ENCODE results near the gene EPB41L4B.

The EPB41L4B gene

DNA sequence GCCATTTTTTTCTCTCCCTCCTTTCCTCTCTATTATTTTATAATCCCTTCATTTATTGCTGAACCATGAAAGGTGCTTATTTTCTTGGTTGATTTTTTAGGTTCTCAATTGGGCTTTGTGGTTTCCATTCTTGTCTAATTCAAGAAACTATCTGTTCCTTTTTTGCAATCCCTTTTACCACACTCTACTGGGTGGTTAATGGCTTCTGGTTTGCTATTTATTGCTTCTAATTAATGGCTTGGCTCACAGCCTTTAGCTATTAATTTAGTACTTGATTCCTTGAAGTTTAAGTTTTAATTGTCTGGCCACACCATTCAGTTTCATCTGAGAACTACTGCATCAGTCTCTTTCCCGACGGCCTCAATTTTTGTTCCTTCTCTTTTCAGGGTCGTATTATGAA, 159.4 kb downstream of the EPB41L4B start:
- Histone ChIP-seq H3K27ac (ENCODE audit: low read depth, low read length) (no peak overlapping the region), H3K9ac (ENCODE audit: low read depth in 1 of 2, low read length in 2 of 2) (no peak overlapping the region), H3K4me3 (ENCODE audit: low read depth in 1 of 2, low read length in 2 of 2) (no peak overlapping the region), H3K4me1 (ENCODE audit: control insufficient read depth in 1 of 2, insufficient read depth in 2 of 2, low read length in 2 of 2) (peaks cover 0 to 7% of the 10 kb centered on the region in 2 donors), H3K27me3 (ENCODE audit: control insufficient read depth in 1 of 2, insufficient read depth in 2 of 2, low read length in 2 of 2) (peaks cover 15 to 20% of the 10 kb centered on the region in 2 donors), H3K36me3 (ENCODE audit: control insufficient read depth in 1 of 2, insufficient read depth in 2 of 2, low read length in 2 of 2) (no peaks in the 10 kb centered on the region), H3K9me3 (ENCODE audit: control insufficient read depth in 1 of 2, low read length in 2 of 2) (no peaks in the 10 kb centered on the region)

DNA sequence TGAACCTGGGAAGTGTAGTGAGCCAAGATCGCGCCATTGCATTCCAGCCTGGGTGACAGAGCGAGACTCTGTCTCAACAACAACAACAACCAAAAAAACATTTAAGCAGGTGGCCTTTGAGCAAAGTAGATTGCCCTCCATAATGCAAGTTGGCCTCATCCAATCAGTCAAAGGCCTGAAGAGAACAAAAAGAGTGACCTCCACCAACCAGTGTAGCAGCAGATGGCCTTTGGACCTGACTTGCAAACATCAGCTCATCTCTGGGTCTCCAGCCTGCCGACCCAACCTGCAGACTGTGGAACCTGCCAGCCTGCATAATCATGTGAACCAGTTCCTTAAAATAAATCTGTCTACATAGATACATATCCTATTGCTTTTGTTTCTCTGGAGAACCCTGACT, 161.3 kb downstream of the EPB41L4B start:
- H3K27me3 ChIP-seq (ENCODE audit: control insufficient read depth in 1 of 2, insufficient read depth in 2 of 2, low read length in 2 of 2), result peaks cover under 1 to 4% of the 10 kb centered on the region in 2 donors

DNA sequence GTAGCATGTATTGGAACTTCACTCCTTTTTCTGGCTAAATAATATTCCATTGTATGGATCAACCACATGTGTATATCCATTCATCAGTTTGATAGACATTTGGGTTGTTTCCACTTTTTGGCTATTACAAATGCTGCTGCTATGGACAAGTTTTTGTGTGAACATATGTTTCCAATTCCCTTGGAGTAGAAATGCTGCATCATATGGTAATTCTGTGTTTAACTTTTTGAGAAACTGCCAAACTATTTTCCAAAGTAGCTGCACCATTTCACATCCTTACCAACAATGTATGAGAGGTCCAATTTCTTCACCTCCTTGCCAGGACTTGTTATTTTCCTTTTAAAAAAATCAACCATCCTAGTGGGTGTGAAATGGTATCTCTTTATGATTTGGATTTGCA, 162.2 kb downstream of the EPB41L4B start:
- Histone ChIP-seq H3K4me3 (ENCODE audit: low read depth in 1 of 2, low read length in 2 of 2) (no peak overlapping the region), H3K4me1 (ENCODE audit: control insufficient read depth in 1 of 2, insufficient read depth in 2 of 2, low read length in 2 of 2) (peaks cover 0 to 7% of the 10 kb centered on the region in 2 donors), H3K27me3 (ENCODE audit: control insufficient read depth in 1 of 2, insufficient read depth in 2 of 2, low read length in 2 of 2) (peaks cover 0 to 4% of the 10 kb centered on the region in 2 donors), H3K27ac (ENCODE audit: low read depth, low read length) (no peak overlapping the region), H3K36me3 (ENCODE audit: control insufficient read depth in 1 of 2, insufficient read depth in 2 of 2, low read length in 2 of 2) (no peaks in the 10 kb centered on the region), H3K9ac (ENCODE audit: low read depth in 1 of 2, low read length in 2 of 2) (no peak overlapping the region), H3K9me3 (ENCODE audit: control insufficient read depth in 1 of 2, low read length in 2 of 2) (no peaks in the 10 kb centered on the region)

More for the DNA sequence above, 161.3 kb downstream of the EPB41L4B start:
- Histone ChIP-seq H3K4me1 (ENCODE audit: control insufficient read depth in 1 of 2, insufficient read depth in 2 of 2, low read length in 2 of 2) (peaks cover 0 to 7% of the 10 kb centered on the region in 2 donors), H3K9ac (ENCODE audit: low read depth in 1 of 2, low read length in 2 of 2) (no peak overlapping the region), H3K27ac (ENCODE audit: low read depth, low read length) (no peak overlapping the region), H3K9me3 (ENCODE audit: control insufficient read depth in 1 of 2, low read length in 2 of 2) (no peaks in the 10 kb centered on the region), H3K36me3 (ENCODE audit: control insufficient read depth in 1 of 2, insufficient read depth in 2 of 2, low read length in 2 of 2) (no peaks in the 10 kb centered on the region), H3K4me3 (ENCODE audit: low read depth in 1 of 2, low read length in 2 of 2) (no peak overlapping the region)

DNA sequence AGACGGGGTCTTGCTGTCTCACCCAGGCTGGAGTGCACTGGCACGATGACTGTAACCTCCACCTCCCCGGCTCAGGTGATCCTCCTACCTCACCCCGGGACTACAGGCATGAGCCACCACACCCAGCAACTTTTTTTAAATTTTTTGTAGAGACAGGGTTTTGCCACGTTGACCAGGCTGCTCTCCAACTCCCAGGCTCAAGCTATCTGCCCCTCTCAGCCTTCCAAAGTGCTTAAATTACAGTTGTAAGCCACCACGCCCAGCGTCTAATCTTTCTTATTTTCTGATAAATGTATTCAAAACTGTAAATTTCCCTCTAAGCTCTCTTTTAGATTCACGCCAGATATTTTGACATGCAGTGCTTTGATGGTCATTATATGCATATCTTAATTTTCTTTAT, 164.2 kb downstream of the EPB41L4B start:
- Histone ChIP-seq H3K9me3 (ENCODE audit: control insufficient read depth in 1 of 2, low read length in 2 of 2) (peaks cover 7% of the 10 kb centered on the region in 2 donors), H3K27ac (ENCODE audit: low read depth, low read length) (no peak overlapping the region), H3K9ac (ENCODE audit: low read depth in 1 of 2, low read length in 2 of 2) (no peak overlapping the region), H3K27me3 (ENCODE audit: control insufficient read depth in 1 of 2, insufficient read depth in 2 of 2, low read length in 2 of 2) (peaks cover 0 to 4% of the 10 kb centered on the region in 2 donors), H3K4me3 (ENCODE audit: low read depth in 1 of 2, low read length in 2 of 2) (no peak overlapping the region), H3K36me3 (ENCODE audit: control insufficient read depth in 1 of 2, insufficient read depth in 2 of 2, low read length in 2 of 2) (no peaks in the 10 kb centered on the region), H3K4me1 (ENCODE audit: control insufficient read depth in 1 of 2, insufficient read depth in 2 of 2, low read length in 2 of 2) (no peaks in the 10 kb centered on the region)

DNA sequence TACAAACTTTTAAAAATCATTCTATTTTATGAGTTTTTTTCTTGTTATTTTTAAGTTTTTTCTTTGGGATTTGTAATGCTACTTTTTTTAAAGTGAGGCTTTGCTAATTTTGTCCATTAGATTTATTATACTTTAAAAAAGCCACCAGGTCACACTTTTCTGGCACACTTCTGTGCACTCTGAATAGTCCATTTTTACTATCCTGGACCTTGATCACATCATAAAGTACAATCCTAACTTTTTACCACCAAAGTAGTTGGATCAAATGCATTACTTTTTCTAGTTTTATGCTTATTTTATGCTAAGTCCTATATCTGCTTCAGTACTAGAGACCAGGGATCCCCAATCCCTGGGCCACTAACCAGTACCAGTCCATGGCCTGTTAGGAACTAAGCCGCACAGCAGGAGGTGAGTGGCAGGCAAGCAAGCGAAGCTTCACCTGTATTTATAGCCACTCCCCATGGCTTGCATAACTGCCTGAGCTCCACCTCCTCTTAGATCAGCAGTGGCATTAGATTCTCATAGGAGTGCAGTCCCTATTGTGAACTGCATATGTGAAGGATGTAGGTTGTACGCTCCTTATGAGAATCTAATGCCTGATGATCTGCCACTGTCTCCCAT, 169.8 kb downstream of the EPB41L4B start:
- H3K36me3 ChIP-seq (ENCODE audit: control insufficient read depth in 1 of 2, insufficient read depth in 2 of 2, low read length in 2 of 2), result no peaks in the 10 kb centered on the region
- H3K9me3 ChIP-seq (ENCODE audit: control insufficient read depth in 1 of 2, low read length in 2 of 2), result peaks cover 7% of the 10 kb centered on the region in 2 donors
- peaks cover 3% of the 10 kb centered on the region in 2 donors for H3K4me1 ChIP-seq (ENCODE audit: control insufficient read depth in 1 of 2, insufficient read depth in 2 of 2, low read length in 2 of 2)
- H3K27ac ChIP-seq (ENCODE audit: low read depth, low read length), result no peak overlapping the region
- no peaks in the 10 kb centered on the region for H3K27me3 ChIP-seq (ENCODE audit: control insufficient read depth in 1 of 2, insufficient read depth in 2 of 2, low read length in 2 of 2)
- no peak overlapping the region for H3K4me3 ChIP-seq (ENCODE audit: low read depth in 1 of 2, low read length in 2 of 2)
- no peak overlapping the region for H3K9ac ChIP-seq (ENCODE audit: low read depth in 1 of 2, low read length in 2 of 2)

DNA sequence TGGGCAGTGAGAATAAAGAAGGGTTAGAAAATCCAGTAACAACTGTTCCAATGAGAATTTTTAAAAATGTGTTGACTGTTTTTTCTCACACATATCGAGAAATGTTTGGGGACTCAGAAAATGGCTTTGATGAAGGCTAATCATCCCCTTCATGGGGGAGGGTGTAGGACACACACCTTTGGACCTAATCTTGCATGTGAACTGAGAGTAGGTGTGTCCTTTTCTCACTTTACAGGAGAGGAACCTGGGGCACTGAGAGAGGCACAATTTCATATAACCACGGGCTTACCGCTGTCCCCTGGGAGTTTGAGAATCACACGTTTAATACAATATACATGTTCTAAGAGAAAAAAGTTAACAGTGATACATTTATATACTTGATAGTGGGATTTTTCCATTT, 171.1 kb downstream of the EPB41L4B start:
- Histone ChIP-seq H3K27me3 (ENCODE audit: control insufficient read depth in 1 of 2, insufficient read depth in 2 of 2, low read length in 2 of 2) (no peaks in the 10 kb centered on the region), H3K4me3 (ENCODE audit: low read depth in 1 of 2, low read length in 2 of 2) (no peak overlapping the region), H3K4me1 (ENCODE audit: control insufficient read depth in 1 of 2, insufficient read depth in 2 of 2, low read length in 2 of 2) (peaks cover 3% of the 10 kb centered on the region in 2 donors), H3K27ac (ENCODE audit: low read depth, low read length) (no peak overlapping the region), H3K36me3 (ENCODE audit: control insufficient read depth in 1 of 2, insufficient read depth in 2 of 2, low read length in 2 of 2) (no peaks in the 10 kb centered on the region), H3K9me3 (ENCODE audit: control insufficient read depth in 1 of 2, low read length in 2 of 2) (peaks cover 7% of the 10 kb centered on the region in 2 donors), H3K9ac (ENCODE audit: low read depth in 1 of 2, low read length in 2 of 2) (no peak overlapping the region)

DNA sequence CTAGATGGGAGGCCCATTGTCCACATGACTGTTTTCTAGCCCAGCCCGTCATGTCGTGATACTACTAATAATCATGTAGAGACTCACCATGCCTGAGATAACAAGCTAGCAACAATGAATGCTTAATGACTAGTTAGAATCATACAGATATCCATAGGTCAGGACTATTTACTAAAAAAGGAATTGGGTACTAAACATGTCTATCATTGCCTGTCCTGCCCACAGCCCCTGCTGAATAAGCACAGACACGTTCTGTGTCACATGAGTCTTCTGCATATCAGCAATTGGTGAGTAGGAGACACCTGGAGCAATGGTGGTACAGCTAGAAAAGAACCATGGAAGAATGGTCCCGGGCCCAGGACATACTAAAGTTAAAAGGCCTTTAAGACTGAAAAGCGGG, 171.8 kb downstream of the EPB41L4B start:
- Histone ChIP-seq H3K36me3 (ENCODE audit: control insufficient read depth in 1 of 2, insufficient read depth in 2 of 2, low read length in 2 of 2) (no peaks in the 10 kb centered on the region), H3K27ac (ENCODE audit: low read depth, low read length) (no peak overlapping the region), H3K9me3 (ENCODE audit: control insufficient read depth in 1 of 2, low read length in 2 of 2) (peaks cover 7% of the 10 kb centered on the region in 2 donors), H3K4me3 (ENCODE audit: low read depth in 1 of 2, low read length in 2 of 2) (no peak overlapping the region), H3K4me1 (ENCODE audit: control insufficient read depth in 1 of 2, insufficient read depth in 2 of 2, low read length in 2 of 2) (peaks cover 3% of the 10 kb centered on the region in 2 donors), H3K27me3 (ENCODE audit: control insufficient read depth in 1 of 2, insufficient read depth in 2 of 2, low read length in 2 of 2) (no peaks in the 10 kb centered on the region), H3K9ac (ENCODE audit: low read depth in 1 of 2, low read length in 2 of 2) (no peak overlapping the region)

DNA sequence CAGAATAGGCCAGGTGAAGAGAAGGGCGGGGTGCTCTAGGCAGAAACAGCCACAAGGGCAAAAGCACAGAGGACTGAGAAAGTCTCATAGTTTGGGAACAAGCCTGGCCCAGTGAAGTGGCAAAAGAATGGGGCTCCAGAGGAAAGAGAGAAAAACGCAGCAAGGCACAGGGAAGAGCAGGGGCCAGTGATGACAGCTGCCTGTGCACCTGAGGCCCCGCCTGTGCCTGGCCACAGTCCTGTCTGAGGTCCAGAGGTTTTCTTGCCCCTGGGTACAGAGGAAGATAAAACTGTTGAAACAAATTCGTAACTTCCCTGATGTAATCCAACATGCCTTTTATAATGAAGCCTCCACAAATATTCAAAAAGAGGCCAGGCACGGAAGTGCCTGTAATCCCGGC, 175.8 kb downstream of the EPB41L4B start:
- no peak overlapping the region for H3K27ac ChIP-seq (ENCODE audit: low read depth, low read length)
- no peak overlapping the region for H3K9ac ChIP-seq (ENCODE audit: low read depth in 1 of 2, low read length in 2 of 2)
- no peaks in the 10 kb centered on the region for H3K9me3 ChIP-seq (ENCODE audit: control insufficient read depth in 1 of 2, low read length in 2 of 2)
- no peak overlapping the region for H3K4me3 ChIP-seq (ENCODE audit: low read depth in 1 of 2, low read length in 2 of 2)
- H3K36me3 ChIP-seq (ENCODE audit: control insufficient read depth in 1 of 2, insufficient read depth in 2 of 2, low read length in 2 of 2), result no peaks in the 10 kb centered on the region
- H3K4me1 ChIP-seq (ENCODE audit: control insufficient read depth in 1 of 2, insufficient read depth in 2 of 2, low read length in 2 of 2), result no peaks in the 10 kb centered on the region
- no peaks in the 10 kb centered on the region for H3K27me3 ChIP-seq (ENCODE audit: control insufficient read depth in 1 of 2, insufficient read depth in 2 of 2, low read length in 2 of 2)

DNA sequence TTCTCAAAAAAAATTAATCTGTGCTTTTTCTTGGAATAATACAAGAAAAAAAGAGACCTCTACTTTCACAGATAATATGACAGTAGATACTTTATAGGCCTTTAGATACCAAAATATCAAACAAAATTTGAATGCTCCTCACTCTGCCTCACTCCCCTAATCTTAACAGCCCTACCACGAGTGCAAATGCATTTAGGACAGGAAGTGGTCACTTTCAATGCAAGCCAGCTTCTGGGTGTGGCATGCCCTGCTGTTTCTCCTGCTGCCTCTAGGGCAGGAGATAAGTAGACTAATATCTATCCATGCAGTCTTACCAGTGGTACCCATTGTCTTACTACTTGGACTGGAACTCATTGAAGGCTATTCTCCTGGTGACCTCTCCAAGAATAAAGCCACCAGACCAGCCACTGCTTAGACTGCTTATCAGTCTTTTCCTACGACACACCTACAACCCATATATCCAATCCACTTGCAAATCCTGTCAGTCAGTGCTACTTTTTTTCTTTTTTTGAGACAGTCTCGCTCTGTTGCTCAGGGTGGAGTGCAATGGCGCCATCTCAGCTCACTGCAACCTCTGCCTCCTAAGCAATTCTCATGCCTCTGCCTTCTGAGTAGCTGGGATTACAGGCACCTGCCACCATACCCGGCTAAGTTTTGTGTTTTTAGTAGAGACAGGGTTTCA, 176.8 kb downstream of the EPB41L4B start:
- Histone ChIP-seq H3K9me3 (ENCODE audit: control insufficient read depth in 1 of 2, low read length in 2 of 2) (no peaks in the 10 kb centered on the region), H3K4me1 (ENCODE audit: control insufficient read depth in 1 of 2, insufficient read depth in 2 of 2, low read length in 2 of 2) (no peaks in the 10 kb centered on the region), H3K4me3 (ENCODE audit: low read depth in 1 of 2, low read length in 2 of 2) (no peak overlapping the region)

DNA sequence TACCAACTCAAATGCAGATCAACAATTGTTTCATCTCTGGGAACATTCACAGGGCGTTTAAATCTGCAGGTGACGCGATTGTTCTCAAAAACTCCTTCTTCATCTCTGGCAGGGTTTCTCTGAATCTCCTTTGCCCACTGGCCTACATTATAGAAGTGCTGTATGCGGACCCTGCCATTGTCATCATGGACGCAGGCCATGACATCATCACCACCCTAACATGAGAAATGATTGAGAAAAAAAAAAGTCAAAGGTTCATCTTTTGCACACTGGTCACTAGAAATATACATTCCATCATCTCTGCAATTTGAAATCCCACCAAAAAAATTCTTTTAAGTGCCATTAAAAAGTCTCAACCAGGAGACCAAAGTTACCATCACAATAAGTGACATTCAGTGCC, 179.5 kb downstream of the EPB41L4B start:
- Histone ChIP-seq H3K27ac (ENCODE audit: low read depth, low read length) (no peak overlapping the region), H3K27me3 (ENCODE audit: control insufficient read depth in 1 of 2, insufficient read depth in 2 of 2, low read length in 2 of 2) (no peaks in the 10 kb centered on the region), H3K4me3 (ENCODE audit: low read depth in 1 of 2, low read length in 2 of 2) (no peak overlapping the region), H3K9ac (ENCODE audit: low read depth in 1 of 2, low read length in 2 of 2) (no peak overlapping the region), H3K36me3 (ENCODE audit: control insufficient read depth in 1 of 2, insufficient read depth in 2 of 2, low read length in 2 of 2) (no peaks in the 10 kb centered on the region), H3K4me1 (ENCODE audit: control insufficient read depth in 1 of 2, insufficient read depth in 2 of 2, low read length in 2 of 2) (no peaks in the 10 kb centered on the region), H3K9me3 (ENCODE audit: control insufficient read depth in 1 of 2, low read length in 2 of 2) (no peaks in the 10 kb centered on the region)

More for the DNA sequence above, 176.8 kb downstream of the EPB41L4B start:
- Histone ChIP-seq H3K27me3 (ENCODE audit: control insufficient read depth in 1 of 2, insufficient read depth in 2 of 2, low read length in 2 of 2) (no peaks in the 10 kb centered on the region), H3K9ac (ENCODE audit: low read depth in 1 of 2, low read length in 2 of 2) (no peak overlapping the region), H3K36me3 (ENCODE audit: control insufficient read depth in 1 of 2, insufficient read depth in 2 of 2, low read length in 2 of 2) (no peaks in the 10 kb centered on the region), H3K27ac (ENCODE audit: low read depth, low read length) (no peak overlapping the region)

Data from duodenal mucosa (tissue), 2 donors.